Gastrocnemius medialis (tissue), 4 donors: ENCODE measurements around the gene ITGB2.

Source experiments
- POLR2A ChIP-seq, 2 donors: fragments of 450-650 bp; IDR thresholded peaks; one replicate each; pipeline ENCODE4 v1.6.1; 2017; ENCODE audit warnings: antibody characterized with exemption in 2 of 2, mild to moderate bottlenecking in 2 of 2, moderate library complexity in 2 of 2
- TF ChIP-seq, protein P1 (sequence below), 5 experiments: fragments of 450-650 bp in 3 of 5; fragments of 200-600 bp in 2 of 5; sonication (generic) in 2 of 5; IDR thresholded peaks in 4 of 5; conservative IDR thresholded peaks in 1 of 5; 1 replicate in 4 of 5; 2 replicates in 1 of 5; pipeline ENCODE4 v1.5.1; 2016 to 2019; ENCODE audit warnings: antibody characterized with exemption in 5 of 5, mild to moderate bottlenecking in 3 of 5, moderate library complexity in 3 of 5

DNA sequence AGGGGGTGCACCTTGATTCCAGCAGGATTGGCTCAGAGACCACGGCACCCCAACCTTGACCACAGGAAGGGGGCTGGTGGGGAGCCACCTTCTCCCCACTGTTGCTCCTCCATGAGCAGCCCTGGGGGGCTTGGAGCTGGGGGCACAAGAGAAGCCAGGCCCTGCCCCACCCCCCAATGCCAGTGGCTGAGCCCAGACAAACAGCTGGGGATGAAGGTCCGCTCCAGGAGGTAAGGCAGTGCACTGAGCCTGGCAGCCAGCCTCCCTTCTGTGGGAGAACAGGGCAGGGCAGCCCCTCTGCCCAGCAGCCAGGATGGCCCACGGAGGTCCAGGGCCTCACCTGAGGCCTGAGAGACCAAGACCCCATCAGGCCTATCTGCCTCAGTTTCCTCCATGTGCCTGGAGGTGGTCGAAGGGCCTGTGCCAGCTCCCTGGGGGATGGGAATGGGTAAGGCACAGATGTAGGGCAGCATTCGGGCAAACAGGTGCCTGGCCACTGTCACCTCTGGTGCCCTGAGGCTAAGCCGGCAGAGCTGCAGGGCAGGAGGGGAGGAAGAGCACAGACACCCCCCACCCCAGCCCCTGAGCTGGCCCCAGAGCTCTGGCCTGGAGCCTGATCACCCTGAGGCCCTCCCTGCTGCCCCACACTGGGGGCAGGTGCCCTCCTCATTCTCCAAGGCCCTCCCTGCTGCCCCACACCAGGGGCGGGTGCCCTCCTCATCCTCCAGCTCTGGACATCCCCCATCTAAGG, 7.1 kb downstream of the ITGB2 start:
- TF ChIP-seq, protein P1, sequence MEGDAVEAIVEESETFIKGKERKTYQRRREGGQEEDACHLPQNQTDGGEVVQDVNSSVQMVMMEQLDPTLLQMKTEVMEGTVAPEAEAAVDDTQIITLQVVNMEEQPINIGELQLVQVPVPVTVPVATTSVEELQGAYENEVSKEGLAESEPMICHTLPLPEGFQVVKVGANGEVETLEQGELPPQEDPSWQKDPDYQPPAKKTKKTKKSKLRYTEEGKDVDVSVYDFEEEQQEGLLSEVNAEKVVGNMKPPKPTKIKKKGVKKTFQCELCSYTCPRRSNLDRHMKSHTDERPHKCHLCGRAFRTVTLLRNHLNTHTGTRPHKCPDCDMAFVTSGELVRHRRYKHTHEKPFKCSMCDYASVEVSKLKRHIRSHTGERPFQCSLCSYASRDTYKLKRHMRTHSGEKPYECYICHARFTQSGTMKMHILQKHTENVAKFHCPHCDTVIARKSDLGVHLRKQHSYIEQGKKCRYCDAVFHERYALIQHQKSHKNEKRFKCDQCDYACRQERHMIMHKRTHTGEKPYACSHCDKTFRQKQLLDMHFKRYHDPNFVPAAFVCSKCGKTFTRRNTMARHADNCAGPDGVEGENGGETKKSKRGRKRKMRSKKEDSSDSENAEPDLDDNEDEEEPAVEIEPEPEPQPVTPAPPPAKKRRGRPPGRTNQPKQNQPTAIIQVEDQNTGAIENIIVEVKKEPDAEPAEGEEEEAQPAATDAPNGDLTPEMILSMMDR (IDR thresholded peaks at IDR 0.05 in 4 of 5, conservative IDR thresholded peaks at IDR 0.05 in 1 of 5) = no peak
- TF ChIP-seq POLR2A (IDR thresholded peaks at IDR 0.05) = no peak
